SK-N-SH (cell line): ENCODE measurements around the gene ZFYVE9. TPM values are rescaled to one million over a fixed set of nuclear protein-coding genes. Genes with fewer than 3 reads are reported as not detected.

Experiments used
- CTCF ChIA-PET: fragments of 300-600, 350-600 bp; formaldehyde crosslinking; extraction: SDS; loops from one replicate; lab custom pipeline; 2021; lab: Yijun Ruan, JAX
- POLR2A ChIA-PET: fragments of 350-600 bp; sonication (Branson Sonifier 250); formaldehyde crosslinking; extraction: SDS; loops from one replicate; lab custom pipeline; 2020; ENCODE audit warnings: antibody characterized with exemption, inconsistent platforms; lab: Yijun Ruan, JAX
- DNase-seq: peaks from one replicate; pipeline ENCODE4 v3.0.0; 2012
- H2AFZ ChIP-seq: fragments of 200-600 bp; sonication (generic); 2 replicates; pipeline ENCODE4 v1.8.1; 2016; ENCODE audit warnings: antibody characterized with exemption, mild to moderate bottlenecking, low read depth
- H3F3A ChIP-seq: fragments of 200-600 bp; sonication (generic); replicated peaks from 2 replicates; pipeline ENCODE3; 2016; ENCODE audit warnings: antibody characterized with exemption, mild to moderate bottlenecking; ENCODE audit not compliant: insufficient read depth
- H3K27ac ChIP-seq, 2 experiments: fragments of 200-500 bp in 1 of 2; fragments of 200-600 bp in 1 of 2; sonication (Bioruptor generic) in 1 of 2; sonication (generic), shearing (Covaris generic) in 1 of 2; 2 replicates each; pipeline versions ENCODE4 v1.5.1 to v1.6.1; 2014 to 2016; ENCODE audit warnings: low read depth in 2 of 2, inconsistent platforms in 1 of 2, low read length in 1 of 2, mild to moderate bottlenecking in 1 of 2, mixed read lengths in 1 of 2
- H3K27me3 ChIP-seq: fragments of 200-600 bp; sonication (generic), shearing (Covaris generic); 2 replicates; pipeline ENCODE4 v1.6.1; 2016; ENCODE audit warnings: mixed run types; ENCODE audit not compliant: insufficient read depth
- H3K36me3 ChIP-seq, 2 experiments: fragments of 200-500 bp in 1 of 2; fragments of 200-600 bp in 1 of 2; sonication (Bioruptor generic) in 1 of 2; sonication (generic) in 1 of 2; replicated peaks in 1 of 2; 2 replicates each; pipeline versions ENCODE3 to v1.5.1; 2014 to 2016; ENCODE audit warnings: low read length in 1 of 2, mild to moderate bottlenecking in 1 of 2; ENCODE audit not compliant: insufficient read depth in 2 of 2, control insufficient read depth in 1 of 2
- H3K4me1 ChIP-seq, 2 experiments: fragments of 200-500 bp in 1 of 2; fragments of 200-600 bp in 1 of 2; sonication (Bioruptor generic) in 1 of 2; sonication (generic), shearing (Covaris generic) in 1 of 2; 2 replicates each; pipeline versions ENCODE4 v1.5.1 to v1.6.1; 2014 to 2016; ENCODE audit warnings: low read depth in 1 of 2, low read length in 1 of 2, mixed run types in 1 of 2; ENCODE audit not compliant: insufficient read depth in 2 of 2, control insufficient read depth in 1 of 2
- H3K4me2 ChIP-seq: fragments of 200-600 bp; sonication (generic), shearing (Covaris generic); 2 replicates; pipeline ENCODE4 v1.6.1; 2017; ENCODE audit warnings: mixed run types
- H3K4me3 ChIP-seq, 2 experiments: fragments of 200-500 bp in 1 of 2; fragments of 200-600 bp in 1 of 2; sonication (Bioruptor generic) in 1 of 2; sonication (generic), shearing (Covaris generic) in 1 of 2; 2 replicates each; pipeline versions ENCODE4 v1.5.1 to v1.8.1; 2014 to 2016; ENCODE audit warnings: low read depth in 2 of 2, inconsistent platforms in 1 of 2, low read length in 1 of 2, mild to moderate bottlenecking in 1 of 2, mixed read lengths in 1 of 2, moderate library complexity in 1 of 2
- H3K79me2 ChIP-seq: fragments of 200-600 bp; sonication (generic); 2 replicates; pipeline ENCODE4 v1.8.1; 2017; ENCODE audit warnings: mild to moderate bottlenecking; ENCODE audit not compliant: insufficient read depth
- H3K9ac ChIP-seq: fragments of 200-600 bp; sonication (generic); 2 replicates; pipeline ENCODE4 v1.6.1; 2017; ENCODE audit warnings: mixed run types
- H3K9me2 ChIP-seq: fragments of 200-600 bp; sonication (generic); 2 replicates; pipeline ENCODE4 v1.6.1; 2017; ENCODE audit warnings: mixed run types
- H3K9me3 ChIP-seq: fragments of 200-600 bp; sonication (generic); 2 replicates; pipeline ENCODE4 v1.6.1; 2017; ENCODE audit warnings: mixed run types, mild to moderate bottlenecking, moderate library complexity
- H4K20me1 ChIP-seq: fragments of 200-600 bp; sonication (generic); 2 replicates; pipeline ENCODE4 v1.6.1; 2017; ENCODE audit warnings: mild to moderate bottlenecking, mixed run types; ENCODE audit not compliant: insufficient read depth
- CHD2 ChIP-seq: fragments of 150-350 bp; IDR thresholded peaks from 2 replicates; pipeline ENCODE4 v1.6.1; 2018; ENCODE audit warnings: low read length; ENCODE audit not compliant: partially characterized antibody
- EP300 ChIP-seq, 2 experiments: IDR thresholded peaks; 2 replicates each; pipeline versions ENCODE4 v1.4.0 to v1.6.1; 2012; ENCODE audit warnings: borderline replicate concordance in 1 of 2, low read depth in 1 of 2, low read length in 1 of 2
- GATA2 ChIP-seq: sonication (generic); formaldehyde crosslinking; IDR thresholded peaks from 2 replicates; pipeline ENCODE4 v1.5.0; 2020; ENCODE audit warnings: mild to moderate bottlenecking, missing genetic modification reagents
- MEF2A ChIP-seq: IDR thresholded peaks from 2 replicates; pipeline ENCODE4 v1.4.0; 2012; ENCODE audit warnings: low read depth, borderline replicate concordance
- NFIC ChIP-seq: IDR thresholded peaks from 2 replicates; pipeline ENCODE4 v1.4.0; 2012; ENCODE audit warnings: borderline replicate concordance
- TEAD4 ChIP-seq: IDR thresholded peaks from 2 replicates; pipeline ENCODE4 v1.4.0; 2012; ENCODE audit warnings: mild to moderate bottlenecking, borderline replicate concordance; ENCODE audit not compliant: insufficient read depth
- WGBS: methylation state at CpG from one replicate; pipeline ENCODE4 v1.1.6; 2017; ENCODE audit warnings: low lambda C conversion rate; 5-methylcytosine and 5-hydroxymethylcytosine counted together
- polyA plus RNA-seq, 3 experiments: library from polyadenylated mRNA; depleted of rRNA; stranded (reverse); fragments of >200 nt; gene quantifications; 2 replicates each; pipeline ENCODE4 v1.2.3, GENCODE V29; 2012
- TF ChIP-seq, protein P1 (sequence below): IDR thresholded peaks from 2 replicates; pipeline ENCODE4 v1.6.1; 2012; ENCODE audit warnings: mild to moderate bottlenecking, low read depth, low read length, moderate library complexity
- TF ChIP-seq, protein P2 (sequence below): fragments of 150-350 bp; IDR thresholded peaks from 2 replicates; pipeline ENCODE4 v1.6.1; 2017; ENCODE audit warnings: antibody characterized with exemption, low read length, low read depth, borderline replicate concordance
- TF ChIP-seq, protein P3 (sequence below): fragments of 150-350 bp; IDR thresholded peaks from 2 replicates; pipeline ENCODE4 v1.6.1; 2016; ENCODE audit warnings: mild to moderate bottlenecking, low read depth, low read length

The ZFYVE9 gene
- polyA plus RNA-seq, 1 of the 3 experiments (the other 2 are of a cell fraction) = 4.1 TPM

DNA sequence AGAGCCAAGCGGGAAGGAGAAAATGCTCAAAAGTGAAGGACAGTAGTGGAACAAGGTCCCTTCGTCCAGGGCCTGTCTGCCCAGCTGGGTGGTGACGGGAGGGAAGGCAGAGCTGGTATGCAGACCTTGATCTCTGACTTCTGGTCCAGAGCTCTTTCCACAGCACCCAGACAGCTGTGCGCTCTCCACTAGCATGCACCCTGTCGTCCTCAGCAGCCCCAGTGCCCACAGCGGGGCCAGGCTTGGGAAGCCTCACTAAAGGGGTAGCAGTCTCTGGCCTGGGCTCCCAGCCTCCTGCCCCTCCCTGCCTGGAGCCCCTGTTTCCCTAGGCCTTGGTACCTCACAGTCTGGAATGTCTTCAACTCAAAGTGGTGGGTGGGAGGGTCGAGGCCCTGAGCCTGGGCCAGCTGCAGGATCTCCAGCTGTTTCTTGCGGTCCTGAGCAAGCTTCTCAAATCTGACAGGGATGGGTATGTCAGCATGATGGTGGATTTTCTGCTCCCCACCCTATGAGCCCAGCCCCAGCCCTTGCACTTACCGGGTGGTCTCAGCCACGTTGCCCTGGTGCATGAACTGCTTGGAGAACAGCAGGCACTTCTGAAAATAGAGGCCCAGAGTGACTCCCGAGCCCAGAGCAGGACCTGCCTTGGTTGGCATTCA lies 214.1 kb downstream of the ZFYVE9 start:
- no peaks in the 10 kb centered on the region for H3K79me2 ChIP-seq
- no peaks in the 10 kb centered on the region for H3K9me3 ChIP-seq
- no peaks in the 10 kb centered on the region for H4K20me1 ChIP-seq
- no peak overlapping the region for H3K27ac ChIP-seq
- WGBS = 94% methylated on average over 10 of the region's 11 CpGs
- peaks cover 11 to 96% of the 10 kb centered on the region in 2 experiments for H3K36me3 ChIP-seq
- no peak for DNase-seq
- H3K9ac ChIP-seq = no peak overlapping the region
- H3K9me2 ChIP-seq = no peaks in the 10 kb centered on the region
- no peak overlapping the region for H2AFZ ChIP-seq
- no peak overlapping the region for H3K4me2 ChIP-seq
- H3F3A ChIP-seq = no peaks in the 10 kb centered on the region
- H3K27me3 ChIP-seq = no peaks in the 10 kb centered on the region
- ChIA-PET CTCF (interaction anchor here (1.5 kb wide), 1 partner anchor 229 kb away, joined by 4 read pairs; no protein-coding TSS in a partner anchor), POLR2A (interaction anchor here (0.6 to 1.1 kb wide), 2 partner anchors 10 to 12 kb away, joined by 3 to 5 read pairs; partner anchors contain the start of gene CC2D1B)
- no peak overlapping the region for H3K4me3 ChIP-seq
- TF ChIP-seq MEF2A = no peak
- no peak for TF ChIP-seq GATA2 (CRISPR knock-in tag)
- TF ChIP-seq, protein P1, sequence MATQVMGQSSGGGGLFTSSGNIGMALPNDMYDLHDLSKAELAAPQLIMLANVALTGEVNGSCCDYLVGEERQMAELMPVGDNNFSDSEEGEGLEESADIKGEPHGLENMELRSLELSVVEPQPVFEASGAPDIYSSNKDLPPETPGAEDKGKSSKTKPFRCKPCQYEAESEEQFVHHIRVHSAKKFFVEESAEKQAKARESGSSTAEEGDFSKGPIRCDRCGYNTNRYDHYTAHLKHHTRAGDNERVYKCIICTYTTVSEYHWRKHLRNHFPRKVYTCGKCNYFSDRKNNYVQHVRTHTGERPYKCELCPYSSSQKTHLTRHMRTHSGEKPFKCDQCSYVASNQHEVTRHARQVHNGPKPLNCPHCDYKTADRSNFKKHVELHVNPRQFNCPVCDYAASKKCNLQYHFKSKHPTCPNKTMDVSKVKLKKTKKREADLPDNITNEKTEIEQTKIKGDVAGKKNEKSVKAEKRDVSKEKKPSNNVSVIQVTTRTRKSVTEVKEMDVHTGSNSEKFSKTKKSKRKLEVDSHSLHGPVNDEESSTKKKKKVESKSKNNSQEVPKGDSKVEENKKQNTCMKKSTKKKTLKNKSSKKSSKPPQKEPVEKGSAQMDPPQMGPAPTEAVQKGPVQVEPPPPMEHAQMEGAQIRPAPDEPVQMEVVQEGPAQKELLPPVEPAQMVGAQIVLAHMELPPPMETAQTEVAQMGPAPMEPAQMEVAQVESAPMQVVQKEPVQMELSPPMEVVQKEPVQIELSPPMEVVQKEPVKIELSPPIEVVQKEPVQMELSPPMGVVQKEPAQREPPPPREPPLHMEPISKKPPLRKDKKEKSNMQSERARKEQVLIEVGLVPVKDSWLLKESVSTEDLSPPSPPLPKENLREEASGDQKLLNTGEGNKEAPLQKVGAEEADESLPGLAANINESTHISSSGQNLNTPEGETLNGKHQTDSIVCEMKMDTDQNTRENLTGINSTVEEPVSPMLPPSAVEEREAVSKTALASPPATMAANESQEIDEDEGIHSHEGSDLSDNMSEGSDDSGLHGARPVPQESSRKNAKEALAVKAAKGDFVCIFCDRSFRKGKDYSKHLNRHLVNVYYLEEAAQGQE = no peak
- no peak for TF ChIP-seq TEAD4
- no peak for TF ChIP-seq CHD2
- TF ChIP-seq NFIC = no peak
- TF ChIP-seq, protein P2, sequence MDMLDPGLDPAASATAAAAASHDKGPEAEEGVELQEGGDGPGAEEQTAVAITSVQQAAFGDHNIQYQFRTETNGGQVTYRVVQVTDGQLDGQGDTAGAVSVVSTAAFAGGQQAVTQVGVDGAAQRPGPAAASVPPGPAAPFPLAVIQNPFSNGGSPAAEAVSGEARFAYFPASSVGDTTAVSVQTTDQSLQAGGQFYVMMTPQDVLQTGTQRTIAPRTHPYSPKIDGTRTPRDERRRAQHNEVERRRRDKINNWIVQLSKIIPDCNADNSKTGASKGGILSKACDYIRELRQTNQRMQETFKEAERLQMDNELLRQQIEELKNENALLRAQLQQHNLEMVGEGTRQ = no peak
- TF ChIP-seq, protein P3, sequence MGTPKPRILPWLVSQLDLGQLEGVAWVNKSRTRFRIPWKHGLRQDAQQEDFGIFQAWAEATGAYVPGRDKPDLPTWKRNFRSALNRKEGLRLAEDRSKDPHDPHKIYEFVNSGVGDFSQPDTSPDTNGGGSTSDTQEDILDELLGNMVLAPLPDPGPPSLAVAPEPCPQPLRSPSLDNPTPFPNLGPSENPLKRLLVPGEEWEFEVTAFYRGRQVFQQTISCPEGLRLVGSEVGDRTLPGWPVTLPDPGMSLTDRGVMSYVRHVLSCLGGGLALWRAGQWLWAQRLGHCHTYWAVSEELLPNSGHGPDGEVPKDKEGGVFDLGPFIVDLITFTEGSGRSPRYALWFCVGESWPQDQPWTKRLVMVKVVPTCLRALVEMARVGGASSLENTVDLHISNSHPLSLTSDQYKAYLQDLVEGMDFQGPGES = no peak
- TF ChIP-seq EP300 (IDR thresholded peaks at IDR 0.05; ENCODE audit: borderline replicate concordance in 1 of 2, low read depth in 1 of 2, low read length in 1 of 2) = no peak
- H3K4me1 ChIP-seq = no peaks in the 10 kb centered on the region
